A172 (cell line): ENCODE measurements around the gene SUB1. TPM values are rescaled to one million over a fixed set of nuclear protein-coding genes. Genes with fewer than 3 reads are reported as not detected.
"Not testable (repeated sequence)": the region's sequence is repeated elsewhere in the genome, so short reads cannot be mapped to it uniquely, and the experiment has no call there.

Source experiments
- DNase-seq: peaks from one replicate; pipeline ENCODE4 v3.0.0-alpha.2; 2015; ENCODE audit warnings: low spot score
- total RNA-seq: library from RNA; depleted of rRNA; stranded (reverse); fragments of >200 nt; shearing (Covaris generic); gene quantifications from 2 replicates; pipeline ENCODE4 v1.2.3, GENCODE V29; 2014; rRNA removed

SUB1 gene
- 553 and 634 TPM in 2 replicates for total RNA-seq

- DNase-seq, result peak; percentile 93
Measured at GRCh38 chr5:32585446-32586275, at the start of gene SUB1. TSS of gene SUB1 (plus strand) at chr5:32585557. CDS start at chr5:32588513, 2,956 bp downstream.

DNA sequence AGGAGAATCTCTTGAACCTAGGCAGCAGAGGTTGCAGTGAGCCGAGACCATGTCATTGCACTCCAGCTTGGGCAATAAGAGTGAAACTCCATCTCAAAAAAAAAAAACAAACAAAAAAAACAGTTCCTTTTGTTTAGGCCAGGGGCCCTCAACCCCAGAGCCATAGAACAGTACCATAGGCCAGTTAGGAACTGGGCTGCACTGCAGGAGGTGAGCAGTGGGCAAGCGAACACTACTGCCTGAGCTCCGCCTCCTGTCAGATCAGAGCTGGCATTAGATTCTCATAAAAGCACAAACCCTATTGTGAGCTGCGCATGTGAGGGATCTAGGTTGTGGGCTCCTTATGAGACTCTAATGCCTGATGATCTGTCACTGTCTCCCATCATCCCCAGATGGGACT, 49.1 kb upstream of the SUB1 start:
- no peak for DNase-seq

GRCh38 chr5:32537437-32538029, 47.8 kb upstream of the SUB1 start:
- peak; percentile 88 for DNase-seq

GRCh38 chr5:32538031-32538547, 47.3 kb upstream of the SUB1 start:
- DNase-seq, result no peak

- no peak for DNase-seq
Measured at GRCh38 chr5:32539981-32540845, 45.1 kb upstream of the SUB1 start.

DNA sequence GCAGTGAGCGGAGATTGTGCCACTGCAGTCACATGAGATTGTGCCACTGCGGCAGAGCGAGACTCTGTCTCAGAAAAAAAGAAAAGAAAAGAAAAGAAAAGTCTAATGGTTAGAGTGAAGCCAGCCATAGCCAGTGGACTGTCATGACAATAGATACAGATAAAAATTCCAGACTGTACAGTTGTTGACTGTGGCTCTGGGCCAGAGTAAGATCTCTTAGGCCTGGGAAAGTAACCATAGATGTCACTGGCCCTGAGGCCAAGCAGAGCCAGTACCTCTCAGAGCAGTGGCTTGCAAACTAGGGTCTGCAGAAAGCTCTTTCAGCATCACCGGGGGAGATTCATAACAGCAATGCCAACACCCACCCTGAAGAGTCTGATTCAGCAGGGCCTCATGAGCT, 44.1 kb upstream of the SUB1 start:
- DNase-seq, result no peak

DNA sequence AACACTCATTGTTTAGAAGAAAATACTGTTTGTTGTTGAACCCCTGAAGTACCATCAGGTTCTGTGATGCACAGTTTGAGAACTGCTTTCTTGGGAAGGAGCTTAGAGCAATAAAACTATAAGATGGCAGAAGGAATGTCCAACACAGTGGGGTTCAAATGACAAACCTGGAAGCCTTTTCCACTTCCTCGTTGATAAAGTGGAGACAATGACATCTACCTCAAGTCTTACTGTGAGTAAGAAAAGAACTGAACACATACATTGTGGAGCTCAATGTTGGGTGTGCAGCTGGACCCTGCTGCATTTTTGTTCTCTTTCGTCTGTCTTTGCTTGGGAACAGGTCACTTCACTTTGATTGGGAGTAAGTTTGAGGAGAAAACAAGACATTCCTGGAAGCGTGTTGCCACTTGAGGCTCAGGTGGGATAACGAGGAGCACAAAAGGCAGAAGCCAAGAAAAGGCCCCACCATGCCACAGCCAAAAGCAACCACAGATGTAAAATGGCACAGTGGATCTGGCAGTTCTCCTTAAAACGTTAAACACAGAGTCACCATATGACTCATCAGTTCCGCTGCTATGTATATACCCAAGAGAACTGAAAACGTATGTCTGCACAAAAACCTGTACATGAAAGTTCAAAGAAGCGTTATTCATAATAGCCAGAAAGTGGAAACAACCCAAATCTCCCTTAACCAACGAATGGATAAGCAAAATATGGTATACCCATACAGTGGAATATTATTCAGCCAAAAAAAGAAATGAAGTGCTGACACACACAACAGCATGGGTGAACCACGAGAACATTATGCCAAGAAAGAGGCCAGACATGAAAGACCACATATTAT, 42.9 kb upstream of the SUB1 start:
- peak; percentile 70 for DNase-seq

DNA sequence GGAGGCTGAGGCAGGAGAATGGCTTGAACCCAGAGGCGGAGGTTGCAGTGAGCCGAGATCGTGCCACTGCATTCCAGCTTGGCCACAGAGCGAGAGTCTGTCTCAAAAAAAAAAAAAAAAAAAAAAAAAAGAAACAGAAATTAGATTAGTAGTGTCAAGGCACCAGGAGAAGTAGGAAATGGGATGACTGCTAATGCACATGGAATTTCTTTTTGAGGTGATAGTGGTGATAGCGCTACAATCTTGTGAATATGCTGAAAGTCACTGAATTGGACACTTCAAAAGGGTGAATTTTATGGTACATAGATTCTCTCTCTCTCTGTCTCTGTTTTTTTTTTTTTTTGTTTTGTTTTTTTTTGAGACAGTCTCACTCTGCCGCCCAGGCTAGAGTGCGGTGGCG, 42.1 kb upstream of the SUB1 start:
- DNase-seq, result peak; percentile 71

GRCh38 chr5:32545102-32545800, 40.1 kb upstream of the SUB1 start:
- DNase-seq, result no peak

- DNase-seq, result no peak
Measured at GRCh38 chr5:32551194-32551593, 34.2 kb upstream of the SUB1 start.

DNA sequence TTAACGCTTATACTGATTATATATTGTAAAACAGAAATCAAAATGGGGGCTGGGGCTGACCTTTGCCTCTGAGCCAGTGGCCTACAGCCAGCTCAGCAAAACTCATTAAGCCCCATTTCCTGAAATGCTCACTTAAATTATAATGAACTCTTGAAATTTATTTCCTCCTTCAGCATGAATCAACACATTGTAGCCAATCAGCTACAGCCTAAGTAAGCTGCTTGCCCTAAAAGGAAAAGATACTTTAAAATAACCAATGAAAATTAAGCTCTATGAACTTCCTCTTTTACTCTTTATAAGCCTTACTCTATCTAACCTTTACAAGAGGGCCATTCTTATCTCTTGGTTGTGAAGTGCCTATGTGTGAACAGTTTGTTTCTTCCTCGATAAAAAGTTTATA, 33.5 kb upstream of the SUB1 start:
- DNase-seq, result no peak

GRCh38 chr5:32552491-32552890, 32.9 kb upstream of the SUB1 start:
- DNase-seq, result not testable (repeated sequence)

GRCh38 chr5:32552936-32553335, 32.4 kb upstream of the SUB1 start:
- no peak for DNase-seq

DNA sequence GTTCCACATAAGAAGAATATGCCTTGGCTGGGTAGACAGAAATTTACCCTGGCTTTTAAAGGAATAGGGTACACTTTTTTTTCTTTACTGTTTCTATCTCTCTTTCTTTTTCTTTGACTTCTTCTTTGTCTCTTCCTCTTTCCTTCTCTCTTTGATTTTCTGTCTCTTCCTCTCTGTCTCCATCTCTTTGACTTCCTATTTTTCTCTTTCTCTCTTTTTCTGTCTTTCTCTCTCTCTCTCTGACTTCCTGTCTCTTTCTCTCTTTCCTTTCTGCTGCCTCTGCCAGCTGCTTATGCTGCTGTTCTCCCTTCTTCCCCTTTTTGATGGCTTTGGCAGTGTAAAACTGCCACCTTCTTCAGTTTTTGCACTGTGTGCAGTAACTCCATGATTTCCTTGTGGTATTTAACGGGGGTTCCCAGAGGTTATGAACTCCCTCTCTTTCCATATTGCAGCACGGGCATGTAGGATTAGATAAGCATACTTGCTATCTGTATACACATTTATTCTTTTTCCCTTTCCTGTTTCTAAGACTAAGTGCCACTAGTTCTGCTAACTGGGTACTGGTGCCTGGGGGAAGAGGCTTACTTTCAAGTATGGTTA, 31.1 kb upstream of the SUB1 start:
- not testable (repeated sequence) for DNase-seq

DNA sequence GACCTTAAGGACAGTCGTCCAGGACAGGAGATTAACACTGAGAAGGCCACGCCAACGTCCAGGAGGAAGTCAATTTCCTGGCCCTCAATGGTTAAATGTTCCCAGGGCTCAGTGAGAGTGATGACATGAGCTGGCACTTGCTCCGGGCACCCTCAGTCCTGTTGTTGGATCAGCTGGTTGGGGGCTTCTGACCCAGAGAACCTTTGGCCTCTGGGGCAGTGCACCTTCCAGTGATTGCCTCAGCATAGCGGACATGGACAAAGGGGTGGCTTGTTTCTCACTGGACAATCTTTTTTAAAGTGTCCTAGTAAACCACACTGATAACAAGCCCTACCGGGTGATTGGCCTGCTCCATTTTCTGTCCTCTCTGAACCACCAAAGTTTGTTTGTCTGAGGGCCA, 28.8 kb upstream of the SUB1 start:
- not testable (repeated sequence) for DNase-seq

DNA sequence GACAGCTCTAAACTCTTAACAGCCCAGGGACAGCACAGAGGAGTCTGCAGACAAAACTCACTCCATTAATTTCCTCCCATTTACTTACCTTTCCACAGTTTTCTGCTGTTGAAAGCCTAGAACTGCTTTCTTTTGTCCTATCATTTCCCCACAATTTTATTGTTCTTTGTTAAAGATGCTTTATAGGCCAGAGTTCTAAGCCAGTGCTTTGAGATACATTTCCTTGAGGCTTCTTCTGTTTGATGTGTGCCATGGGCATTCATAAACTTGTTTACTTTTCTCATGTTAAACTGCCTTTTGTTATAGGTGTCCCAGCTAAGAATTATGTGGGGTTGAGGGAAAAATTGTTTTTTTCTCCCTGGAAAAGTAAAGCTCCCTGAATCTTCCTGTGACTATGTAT, 25.9 kb upstream of the SUB1 start:
- DNase-seq, result no peak

DNA sequence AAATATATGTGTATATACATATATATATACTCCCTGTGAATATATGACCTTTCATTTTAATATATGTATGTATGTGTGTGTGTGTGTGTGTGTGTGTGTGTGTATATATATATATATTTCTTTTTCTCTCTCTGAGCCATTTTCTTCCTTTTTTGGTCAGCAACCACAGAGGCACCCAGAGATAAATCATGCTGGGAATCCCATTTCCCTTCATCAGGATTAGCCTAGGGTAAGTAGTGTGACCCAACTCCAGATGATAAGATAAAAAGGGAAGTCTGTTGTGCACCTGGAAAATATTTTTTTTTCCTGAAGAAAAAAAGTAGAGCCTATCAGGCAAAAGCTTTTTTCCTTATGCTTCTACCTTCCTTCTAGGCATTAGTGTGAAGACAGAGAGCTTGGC, 25.4 kb upstream of the SUB1 start:
- DNase-seq, result no peak

DNA sequence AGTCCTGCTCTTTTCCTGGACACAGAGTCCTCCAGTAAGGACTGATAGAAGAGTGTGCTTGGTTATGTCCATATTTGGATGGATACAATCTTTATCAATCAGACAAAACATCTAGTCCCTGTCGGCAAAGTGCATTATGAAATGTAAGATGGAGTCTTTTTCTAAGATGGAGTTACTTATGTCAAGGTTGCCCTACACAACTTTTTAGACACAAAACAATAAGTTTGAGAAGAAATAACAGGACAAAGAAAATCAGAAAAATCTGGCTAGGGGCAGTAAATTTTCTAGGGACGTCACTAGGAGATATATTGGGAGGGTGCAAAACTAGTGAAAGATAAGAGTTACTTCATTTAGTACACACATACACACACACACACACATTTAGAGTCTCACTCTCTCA, 23.3 kb upstream of the SUB1 start:
- DNase-seq, result no peak

DNA sequence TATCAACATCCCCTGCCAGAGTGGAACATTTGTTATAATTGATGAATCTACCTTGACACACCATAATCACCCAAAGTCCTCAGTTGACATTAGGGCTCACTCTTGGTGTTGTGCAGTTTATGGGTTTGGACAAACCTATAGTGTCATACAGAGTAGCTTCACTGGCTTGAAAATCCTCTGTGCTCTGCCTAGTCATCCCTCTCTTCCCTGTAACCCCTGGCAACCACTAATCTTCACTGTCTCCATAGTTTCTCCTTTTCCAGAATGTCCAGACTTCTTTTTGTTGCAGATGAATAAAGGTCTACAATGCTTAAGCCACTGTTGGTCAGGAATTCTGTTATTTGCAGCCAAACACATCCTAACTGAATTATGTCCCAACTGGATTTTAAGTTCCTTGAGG, 22.5 kb upstream of the SUB1 start:
- no peak for DNase-seq

DNA sequence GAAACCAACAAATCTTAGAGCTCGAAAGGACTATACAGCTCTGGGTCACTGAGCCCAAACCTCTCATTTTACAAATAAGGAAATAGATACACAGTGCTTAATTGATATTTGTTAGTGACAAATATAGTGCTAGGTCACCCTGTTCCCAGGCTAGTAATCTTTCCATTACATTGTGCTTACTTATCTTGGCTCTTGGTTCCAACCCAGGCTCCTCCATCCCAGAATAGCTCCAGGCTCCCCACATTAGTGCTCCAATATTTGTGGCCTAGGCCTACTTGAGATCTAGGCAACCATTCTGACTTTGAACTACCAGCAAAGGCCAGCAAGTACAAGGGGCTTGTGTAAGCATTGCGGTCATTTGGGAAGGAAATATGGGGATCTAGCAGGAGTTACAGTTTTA, 21.7 kb upstream of the SUB1 start:
- DNase-seq, result no peak
